GM19372 (cell line): ENCODE results near the gene VSIG10L.

Experiments used
- ATAC-seq: cut with Tn5 transposase; IDR thresholded peaks from one replicate; pipeline ENCODE4 v1.9.1; 2021; ENCODE audit warnings: mild to moderate bottlenecking, low read depth, moderate library complexity; ENCODE audit not compliant: unreplicated experiment

The VSIG10L gene

GRCh38 chr19:51365965-51366388 lies 24.0 kb upstream of the VSIG10L start, which contains the start of gene ETFB:
Gene ETFB (minus strand): TSS chr19:51366388. CDS start chr19:51366326, 62 bp downstream.
- ATAC-seq = no peak

- no peak for ATAC-seq
These were observed 23.4 kb upstream of the VSIG10L start for GRCh38 chr19:51365211-51365964.

- no peak for ATAC-seq
These were observed 22.5 kb upstream of the VSIG10L start for GRCh38 chr19:51364200-51365106.

- no peak for ATAC-seq
These were observed 19.3 kb upstream of the VSIG10L start for GRCh38 chr19:51361239-51361638.

GRCh38 chr19:51359294-51359693 lies 17.4 kb upstream of the VSIG10L start:
- ATAC-seq = no peak

GRCh38 chr19:51357952-51358351 lies 16.0 kb upstream of the VSIG10L start:
- ATAC-seq = no peak

- ATAC-seq = no peak
These were observed 14.3 kb upstream of the VSIG10L start for GRCh38 chr19:51356159-51356801.

- no peak for ATAC-seq
These were observed 12.8 kb upstream of the VSIG10L start for GRCh38 chr19:51354742-51355148.

GRCh38 chr19:51354103-51354741 lies 12.3 kb upstream of the VSIG10L start:
- ATAC-seq = no peak

GRCh38 chr19:51352783-51353360 lies 10.9 kb upstream of the VSIG10L start:
- no peak for ATAC-seq

GRCh38 chr19:51351266-51351990 lies 9.5 kb upstream of the VSIG10L start:
- no peak for ATAC-seq

- ATAC-seq = no peak
These were observed 5.4 kb upstream of the VSIG10L start for GRCh38 chr19:51347209-51347928.

GRCh38 chr19:51346742-51347141 lies 4.8 kb upstream of the VSIG10L start:
- no peak for ATAC-seq

GRCh38 chr19:51345076-51345620 lies 3.2 kb upstream of the VSIG10L start:
- ATAC-seq = no peak

- no peak for ATAC-seq
These were observed 961 bp upstream of the VSIG10L start for GRCh38 chr19:51342631-51343569.

GRCh38 chr19:51341066-51341465 lies 873 bp downstream of the VSIG10L start:
- no peak for ATAC-seq
